ENCODE measurements around the gene PIH1D1.

DNA sequence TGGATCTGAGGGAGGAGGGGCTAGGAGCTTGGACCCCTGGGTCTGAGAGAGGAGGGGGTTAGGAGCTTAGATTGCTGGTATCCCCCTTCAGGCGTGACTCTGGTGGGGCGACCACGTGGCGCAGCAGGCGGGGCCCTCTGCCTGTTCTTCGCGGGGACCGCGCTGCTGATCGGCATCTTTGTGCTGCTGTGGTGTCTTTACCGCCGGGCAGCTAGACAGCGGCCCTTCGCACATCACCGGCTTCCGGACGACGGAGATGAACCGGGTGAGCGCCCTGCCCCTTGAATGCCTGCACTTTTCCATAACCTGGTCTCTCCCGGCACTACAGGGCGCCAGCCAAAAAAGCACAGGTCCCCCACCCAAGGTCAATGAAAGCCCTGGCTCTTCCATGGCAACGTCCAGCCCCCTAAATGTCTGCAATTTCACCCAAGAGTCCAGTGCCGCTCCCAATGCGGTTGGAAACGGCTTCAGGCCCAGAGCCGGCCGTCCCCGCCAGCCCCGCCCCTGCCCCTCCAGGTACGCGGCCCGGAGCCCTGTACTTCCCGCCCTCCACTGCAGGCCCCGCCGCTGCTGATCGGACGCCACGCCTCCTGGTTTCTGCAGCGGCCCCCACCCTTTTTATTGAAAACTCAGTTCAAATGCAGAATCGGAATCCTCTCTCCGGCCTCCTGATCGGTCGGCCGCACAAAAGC lies 23.6 kb downstream of the PIH1D1 start:
- TF ChIP-seq, protein P1, sequence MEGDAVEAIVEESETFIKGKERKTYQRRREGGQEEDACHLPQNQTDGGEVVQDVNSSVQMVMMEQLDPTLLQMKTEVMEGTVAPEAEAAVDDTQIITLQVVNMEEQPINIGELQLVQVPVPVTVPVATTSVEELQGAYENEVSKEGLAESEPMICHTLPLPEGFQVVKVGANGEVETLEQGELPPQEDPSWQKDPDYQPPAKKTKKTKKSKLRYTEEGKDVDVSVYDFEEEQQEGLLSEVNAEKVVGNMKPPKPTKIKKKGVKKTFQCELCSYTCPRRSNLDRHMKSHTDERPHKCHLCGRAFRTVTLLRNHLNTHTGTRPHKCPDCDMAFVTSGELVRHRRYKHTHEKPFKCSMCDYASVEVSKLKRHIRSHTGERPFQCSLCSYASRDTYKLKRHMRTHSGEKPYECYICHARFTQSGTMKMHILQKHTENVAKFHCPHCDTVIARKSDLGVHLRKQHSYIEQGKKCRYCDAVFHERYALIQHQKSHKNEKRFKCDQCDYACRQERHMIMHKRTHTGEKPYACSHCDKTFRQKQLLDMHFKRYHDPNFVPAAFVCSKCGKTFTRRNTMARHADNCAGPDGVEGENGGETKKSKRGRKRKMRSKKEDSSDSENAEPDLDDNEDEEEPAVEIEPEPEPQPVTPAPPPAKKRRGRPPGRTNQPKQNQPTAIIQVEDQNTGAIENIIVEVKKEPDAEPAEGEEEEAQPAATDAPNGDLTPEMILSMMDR (IDR thresholded peaks at IDR 0.05): no peak
- no peak for TF ChIP-seq POLR2AphosphoS5 (IDR thresholded peaks at IDR 0.05)
